HG02884 (cell line): Measurements from ENCODE around the gene LMTK3.

Experiments used
- ATAC-seq: cut with Tn5 transposase; IDR thresholded peaks from one replicate; pipeline ENCODE4 v1.9.1; 2021; ENCODE audit warnings: mild to moderate bottlenecking, moderate library complexity; ENCODE audit not compliant: unreplicated experiment

LMTK3 gene, protein sequence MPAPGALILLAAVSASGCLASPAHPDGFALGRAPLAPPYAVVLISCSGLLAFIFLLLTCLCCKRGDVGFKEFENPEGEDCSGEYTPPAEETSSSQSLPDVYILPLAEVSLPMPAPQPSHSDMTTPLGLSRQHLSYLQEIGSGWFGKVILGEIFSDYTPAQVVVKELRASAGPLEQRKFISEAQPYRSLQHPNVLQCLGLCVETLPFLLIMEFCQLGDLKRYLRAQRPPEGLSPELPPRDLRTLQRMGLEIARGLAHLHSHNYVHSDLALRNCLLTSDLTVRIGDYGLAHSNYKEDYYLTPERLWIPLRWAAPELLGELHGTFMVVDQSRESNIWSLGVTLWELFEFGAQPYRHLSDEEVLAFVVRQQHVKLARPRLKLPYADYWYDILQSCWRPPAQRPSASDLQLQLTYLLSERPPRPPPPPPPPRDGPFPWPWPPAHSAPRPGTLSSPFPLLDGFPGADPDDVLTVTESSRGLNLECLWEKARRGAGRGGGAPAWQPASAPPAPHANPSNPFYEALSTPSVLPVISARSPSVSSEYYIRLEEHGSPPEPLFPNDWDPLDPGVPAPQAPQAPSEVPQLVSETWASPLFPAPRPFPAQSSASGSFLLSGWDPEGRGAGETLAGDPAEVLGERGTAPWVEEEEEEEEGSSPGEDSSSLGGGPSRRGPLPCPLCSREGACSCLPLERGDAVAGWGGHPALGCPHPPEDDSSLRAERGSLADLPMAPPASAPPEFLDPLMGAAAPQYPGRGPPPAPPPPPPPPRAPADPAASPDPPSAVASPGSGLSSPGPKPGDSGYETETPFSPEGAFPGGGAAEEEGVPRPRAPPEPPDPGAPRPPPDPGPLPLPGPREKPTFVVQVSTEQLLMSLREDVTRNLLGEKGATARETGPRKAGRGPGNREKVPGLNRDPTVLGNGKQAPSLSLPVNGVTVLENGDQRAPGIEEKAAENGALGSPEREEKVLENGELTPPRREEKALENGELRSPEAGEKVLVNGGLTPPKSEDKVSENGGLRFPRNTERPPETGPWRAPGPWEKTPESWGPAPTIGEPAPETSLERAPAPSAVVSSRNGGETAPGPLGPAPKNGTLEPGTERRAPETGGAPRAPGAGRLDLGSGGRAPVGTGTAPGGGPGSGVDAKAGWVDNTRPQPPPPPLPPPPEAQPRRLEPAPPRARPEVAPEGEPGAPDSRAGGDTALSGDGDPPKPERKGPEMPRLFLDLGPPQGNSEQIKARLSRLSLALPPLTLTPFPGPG (N-terminal part only)

GRCh38 chr19:48511800-48512503 is at the start of gene LMTK3:
TSS of gene LMTK3 (minus strand) at chr19:48511835. CDS start at chr19:48511576, 259 bp downstream.
- no peak for ATAC-seq

DNA sequence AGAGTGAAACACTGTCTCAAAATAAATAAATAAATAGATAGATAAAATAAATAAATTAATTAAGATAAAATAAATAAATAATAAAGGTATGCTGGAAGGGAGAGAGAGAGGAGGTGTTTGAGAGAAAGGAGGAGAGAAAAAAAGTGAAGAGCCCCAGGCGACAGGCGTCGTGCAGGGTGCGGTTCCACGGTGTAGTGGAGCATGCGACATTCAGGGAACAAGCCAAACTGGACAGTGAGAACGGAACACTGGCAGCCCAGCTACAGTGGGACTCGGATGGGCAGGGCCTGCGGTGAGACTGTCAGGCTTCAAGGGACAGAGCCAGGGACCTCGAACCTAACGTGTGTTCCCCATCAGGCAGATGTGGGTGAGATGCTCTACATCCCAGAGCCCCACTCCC is 49.8 kb upstream of the LMTK3 start:
- ATAC-seq, result no peak

- ATAC-seq, result no peak
These were observed 48.5 kb upstream of the LMTK3 start for GRCh38 chr19:48560095-48560530.

GRCh38 chr19:48558018-48558684 is 46.5 kb upstream of the LMTK3 start:
- ATAC-seq, result no peak

DNA sequence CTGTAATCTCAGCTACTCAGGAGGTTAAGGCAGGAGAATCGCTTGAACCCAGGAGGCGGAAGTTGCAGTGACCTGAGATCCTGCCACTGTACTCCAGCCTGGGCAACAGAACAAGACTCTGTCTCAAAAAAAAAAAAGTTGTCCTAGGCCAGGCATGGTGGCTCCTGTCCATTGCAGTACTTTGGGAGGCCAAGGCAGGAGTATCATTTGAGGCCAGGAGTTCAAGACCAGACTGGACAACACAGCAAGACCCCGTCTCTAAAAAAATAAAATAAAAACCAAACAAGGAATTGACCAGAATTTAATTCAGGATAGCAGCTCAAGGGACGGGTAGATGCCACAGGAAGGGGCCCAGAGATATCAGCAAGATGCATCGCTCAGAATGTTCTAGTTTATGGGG is 45.2 kb upstream of the LMTK3 start:
- no peak for ATAC-seq

DNA sequence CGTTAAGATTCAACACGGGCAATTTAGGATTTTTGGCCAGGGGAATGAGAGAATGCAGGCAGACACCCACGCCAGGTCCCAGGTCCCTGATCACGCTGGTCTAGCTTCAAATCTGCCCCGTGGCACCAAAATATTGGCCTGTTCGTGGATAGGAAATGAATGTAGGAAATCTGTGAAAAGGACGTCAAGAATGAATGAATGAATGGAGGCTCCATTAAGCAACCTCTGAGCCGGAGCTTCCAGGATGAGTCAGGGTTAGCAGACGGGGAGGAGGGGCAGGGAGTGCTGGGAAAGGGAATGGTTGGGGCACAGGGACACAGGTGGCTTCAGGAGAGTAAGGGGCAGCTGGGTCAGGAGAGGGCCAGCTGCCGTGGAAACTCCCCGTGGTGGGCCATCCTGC is 44.5 kb upstream of the LMTK3 start:
- ATAC-seq, result no peak

- no peak for ATAC-seq
These were observed 42.9 kb upstream of the LMTK3 start for GRCh38 chr19:48554385-48555091.

DNA sequence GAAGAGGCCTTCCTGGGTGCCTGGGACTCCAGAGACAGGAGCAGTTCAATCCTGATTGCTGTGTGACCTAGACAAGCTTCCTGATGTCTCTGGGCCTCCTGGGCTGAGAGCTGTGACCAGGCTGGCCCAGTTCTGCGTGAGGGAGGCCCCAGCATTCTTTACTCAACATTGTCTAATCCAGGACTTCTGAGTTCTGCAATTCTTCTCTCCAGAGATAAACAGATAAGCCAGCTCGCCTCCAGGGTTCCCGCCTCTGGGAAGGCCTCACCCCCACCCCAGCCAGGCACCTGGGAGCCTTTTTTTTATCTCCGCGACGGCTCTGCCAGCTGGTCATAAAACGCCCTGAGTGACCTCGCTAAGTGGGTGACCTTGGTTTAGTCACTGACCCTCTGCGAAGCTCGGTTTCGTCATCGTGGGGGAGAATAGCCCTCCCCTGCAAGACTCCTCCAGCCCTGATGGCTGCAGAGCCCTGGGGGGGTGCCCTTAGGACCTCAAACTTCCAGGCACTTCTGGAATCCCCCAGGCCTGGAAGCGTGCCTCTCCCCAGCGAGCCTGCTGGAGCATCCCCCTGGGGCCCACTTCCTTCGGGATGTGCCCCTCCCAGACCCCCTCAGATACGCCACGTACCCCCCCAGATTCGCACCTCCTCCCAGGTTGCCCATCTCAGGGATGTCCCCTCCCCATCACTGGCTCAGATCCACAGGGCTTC is 42.2 kb upstream of the LMTK3 start:
- no peak for ATAC-seq

DNA sequence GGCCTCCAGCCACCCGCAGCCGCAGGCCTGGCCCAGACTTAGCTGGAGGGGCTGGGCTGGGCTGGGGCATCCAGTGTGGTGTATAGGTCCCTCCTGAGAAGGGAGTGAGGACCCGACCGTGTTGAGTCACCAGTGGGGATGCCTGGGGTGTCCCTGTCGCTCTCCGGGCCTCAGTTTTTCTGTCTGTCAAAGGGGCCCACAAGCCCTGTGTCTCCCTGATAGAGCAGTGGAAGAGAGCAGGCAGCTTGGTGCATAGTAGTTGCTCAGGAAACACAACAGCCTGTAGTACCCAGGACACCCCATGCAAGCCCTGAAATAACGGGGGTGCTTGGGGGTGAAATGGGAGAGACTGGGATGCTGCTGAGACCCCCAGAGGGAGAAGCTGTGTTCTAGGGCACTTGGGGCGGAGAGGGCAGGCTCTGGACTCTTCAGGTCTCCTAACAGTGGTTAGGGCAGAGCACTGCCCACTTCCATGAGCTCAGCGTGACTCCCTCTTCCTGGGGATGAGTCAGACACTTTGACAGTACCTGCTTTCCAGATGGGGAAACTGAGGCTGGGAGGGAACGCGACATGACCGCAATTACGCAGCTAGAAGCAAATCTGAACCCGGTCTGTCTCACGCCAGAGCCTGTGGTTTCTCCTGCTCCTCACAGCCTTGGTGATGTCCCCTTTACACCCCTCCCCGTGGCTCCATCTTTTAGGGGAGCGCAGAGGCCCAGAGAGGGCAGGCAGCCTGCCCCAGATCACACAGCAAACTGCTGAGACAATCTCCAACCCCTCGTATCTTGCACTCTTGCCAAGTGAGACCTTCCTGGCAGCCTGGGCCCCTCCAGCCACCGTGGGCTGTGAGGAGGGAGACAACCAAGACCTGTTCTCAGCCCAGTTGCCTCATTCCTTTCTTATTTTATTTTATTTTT is 41.0 kb upstream of the LMTK3 start:
- ATAC-seq, result no peak

GRCh38 chr19:48551437-48552302 is 40.0 kb upstream of the LMTK3 start, which contains the start of gene SULT2B1:
TSS of gene SULT2B1 (plus strand) at chr19:48552172. CDS start at chr19:48552253, 81 bp downstream.
- ATAC-seq, result no peak

- ATAC-seq, result no peak
These were observed 37.7 kb upstream of the LMTK3 start for GRCh38 chr19:48549380-48549779.

DNA sequence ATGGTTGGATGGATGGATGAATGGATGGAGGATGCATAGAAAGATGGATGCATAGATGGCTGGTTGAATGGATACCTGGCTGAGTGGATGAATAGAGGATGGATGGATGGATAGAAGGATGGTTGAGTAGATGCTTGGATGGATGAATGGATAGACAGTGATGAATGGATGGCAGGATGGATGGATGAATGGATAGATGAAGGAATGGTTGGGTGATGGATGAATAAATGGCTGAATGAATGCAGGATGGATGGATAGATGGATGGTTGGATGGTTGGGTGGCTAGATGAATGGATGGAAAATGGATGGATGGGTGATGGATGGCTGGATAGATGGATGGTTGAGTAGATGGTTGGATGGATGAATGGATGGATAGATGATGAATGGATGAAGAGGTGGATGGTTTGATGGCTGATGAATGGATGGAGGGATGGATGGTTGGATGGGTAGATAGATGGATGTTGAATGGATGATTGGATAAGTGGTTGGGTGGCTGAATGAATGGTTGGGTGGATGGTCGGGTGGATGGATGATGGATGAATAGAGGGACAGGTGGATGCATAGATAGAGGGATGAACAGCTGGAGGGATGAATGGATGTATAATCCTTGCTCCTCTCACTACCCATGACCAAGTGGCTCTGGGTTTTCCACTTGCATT is 36.7 kb upstream of the LMTK3 start:
- ATAC-seq, result no peak

DNA sequence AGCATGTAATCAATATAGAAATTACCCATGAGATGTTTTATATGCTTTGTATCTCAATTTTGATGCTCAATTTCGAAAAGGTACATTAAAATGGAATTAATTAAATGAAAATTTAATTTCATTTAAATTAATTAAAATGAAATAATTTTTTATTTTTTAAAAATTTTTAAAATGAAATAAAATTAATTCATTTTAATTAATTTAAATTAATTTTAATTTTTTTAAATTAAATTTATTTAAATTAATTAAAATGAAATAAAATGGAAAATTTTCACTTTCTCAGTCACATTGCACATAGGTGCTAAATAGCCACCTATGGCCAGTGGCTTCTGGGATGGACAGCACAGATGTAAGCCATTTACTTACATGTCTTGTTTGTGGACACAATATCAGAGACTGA is 36.1 kb upstream of the LMTK3 start:
- ATAC-seq, result no peak

DNA sequence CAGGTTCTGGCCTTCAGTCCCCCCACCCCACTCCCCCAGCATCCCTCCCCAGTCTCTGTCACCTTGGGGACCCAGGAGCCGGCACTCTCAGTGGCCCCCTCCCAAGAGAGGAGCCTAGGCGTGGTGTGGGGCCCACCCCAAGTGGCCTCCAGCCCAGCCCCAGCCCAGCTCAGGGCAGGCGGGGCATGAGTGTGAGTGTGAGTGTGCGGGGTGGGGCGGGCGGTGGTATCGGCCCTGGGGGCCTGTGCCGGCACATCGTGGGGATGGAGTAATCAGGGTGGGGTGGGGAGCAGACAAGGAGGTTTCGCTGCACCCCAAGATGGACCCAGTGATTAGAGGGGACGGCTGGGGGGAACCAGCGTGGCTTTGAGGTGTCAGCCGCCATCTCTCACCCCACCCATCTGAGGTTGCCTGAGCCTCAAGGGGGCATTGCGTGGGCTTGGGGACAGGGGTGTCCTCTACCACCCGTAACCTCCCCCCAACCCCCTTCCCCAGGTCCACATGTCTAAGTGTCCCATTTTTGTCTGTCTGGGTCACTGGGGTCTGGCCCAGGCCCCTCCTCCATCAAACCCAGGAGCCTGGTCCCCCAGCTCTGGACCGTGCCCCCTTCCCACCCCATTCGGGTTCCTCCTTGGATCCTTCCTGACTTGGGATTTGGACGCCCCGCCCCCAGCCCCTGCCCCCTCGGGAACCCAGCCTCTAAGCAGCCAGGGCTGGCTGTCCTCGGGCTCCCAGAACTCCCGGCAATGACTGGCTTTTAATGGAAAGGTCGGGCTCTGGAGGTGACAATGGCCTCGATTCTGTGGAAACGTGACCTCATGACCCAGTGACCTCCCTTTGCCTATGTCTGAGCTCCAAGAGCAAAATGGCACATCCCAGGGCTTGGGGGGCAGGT is 33.5 kb upstream of the LMTK3 start:
- ATAC-seq, result no peak

DNA sequence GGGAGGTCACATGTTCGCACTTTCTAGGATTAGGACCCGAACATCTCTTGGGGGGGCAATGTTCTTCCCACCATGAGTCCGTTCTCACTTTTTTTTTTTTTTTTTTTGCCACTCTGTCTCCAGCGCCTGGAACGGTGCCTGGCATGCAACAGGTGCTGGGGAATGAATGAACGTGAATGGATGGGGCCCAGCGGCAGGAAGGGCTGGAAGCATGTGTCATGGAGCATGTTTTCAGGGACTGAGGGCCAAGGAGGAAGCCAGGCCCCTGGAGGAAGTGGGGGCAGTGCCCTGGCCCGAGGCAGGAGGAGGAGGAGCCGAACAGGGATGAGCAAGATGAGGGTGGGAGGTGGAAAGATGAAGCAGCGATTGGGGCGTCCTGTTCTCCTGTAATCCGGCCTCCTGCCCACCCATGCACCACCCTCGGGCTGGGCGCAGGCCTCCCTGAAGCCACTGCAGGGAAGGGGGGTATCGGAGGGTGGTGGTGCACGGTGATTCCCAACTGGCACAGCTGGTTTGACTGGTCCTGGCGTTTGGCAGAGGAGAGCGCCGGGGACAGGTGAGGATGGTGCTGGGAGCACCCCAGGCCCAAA is 31.6 kb upstream of the LMTK3 start:
- no peak for ATAC-seq
